Stimulated activated CD8-positive, alpha-beta memory T cell treated with anti-CD3 and anti-CD28 coated beads, Interleukin-2, amount 100 ng/mL, for 48 hours (primary cell): Measurements from ENCODE around the gene GALNT9.
"Not testable (repeated sequence)": the region's sequence is repeated elsewhere in the genome, so short reads cannot be mapped to it uniquely, and the experiment has no call there.

Experiments
- DNase-seq, 2 donors: peaks; one replicate each; pipeline ENCODE4 v3.0.0-alpha.2; 2020; ENCODE audit warnings: low read depth in 2 of 2

GALNT9 gene

DNA sequence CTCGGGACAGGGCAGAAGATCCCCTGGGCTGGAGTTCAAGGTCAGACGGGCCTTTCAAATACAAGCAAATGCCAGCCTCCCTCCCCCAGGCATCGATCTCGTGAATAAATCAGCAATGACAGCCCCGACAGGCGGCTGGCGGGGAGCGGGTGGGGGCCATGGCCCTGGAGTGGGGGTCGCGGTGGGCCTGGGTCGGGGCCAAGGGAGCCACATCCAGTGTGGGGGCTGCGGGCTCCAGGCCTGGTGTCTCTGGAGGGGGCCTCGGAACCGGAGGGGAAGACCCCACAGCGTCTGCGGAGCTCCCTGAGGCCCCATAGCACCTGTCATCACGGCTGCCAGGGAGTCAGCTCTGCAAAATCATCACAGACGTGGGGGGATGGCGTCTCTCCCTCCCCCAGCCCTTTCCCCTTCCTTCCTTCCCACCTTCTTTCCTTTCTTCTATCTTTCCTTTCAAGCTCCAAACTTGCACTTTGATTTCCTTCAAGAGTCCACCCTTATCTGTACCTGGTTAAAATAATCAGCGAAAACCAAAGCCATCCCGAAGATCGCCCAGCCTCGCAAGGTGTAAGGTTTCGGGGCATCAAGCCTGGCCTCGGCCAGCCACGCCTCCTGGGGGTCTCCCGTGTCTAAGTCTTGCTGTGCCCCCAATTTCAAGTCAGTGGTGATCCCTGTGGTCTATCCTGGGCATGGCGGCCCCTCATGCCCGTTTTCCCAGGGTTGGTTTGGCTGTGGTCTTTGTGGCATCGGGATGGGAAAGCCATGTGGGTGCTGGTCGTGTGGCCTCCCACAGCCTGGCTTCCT, 93.1 kb downstream of the GALNT9 start:
- no peak for DNase-seq

DNA sequence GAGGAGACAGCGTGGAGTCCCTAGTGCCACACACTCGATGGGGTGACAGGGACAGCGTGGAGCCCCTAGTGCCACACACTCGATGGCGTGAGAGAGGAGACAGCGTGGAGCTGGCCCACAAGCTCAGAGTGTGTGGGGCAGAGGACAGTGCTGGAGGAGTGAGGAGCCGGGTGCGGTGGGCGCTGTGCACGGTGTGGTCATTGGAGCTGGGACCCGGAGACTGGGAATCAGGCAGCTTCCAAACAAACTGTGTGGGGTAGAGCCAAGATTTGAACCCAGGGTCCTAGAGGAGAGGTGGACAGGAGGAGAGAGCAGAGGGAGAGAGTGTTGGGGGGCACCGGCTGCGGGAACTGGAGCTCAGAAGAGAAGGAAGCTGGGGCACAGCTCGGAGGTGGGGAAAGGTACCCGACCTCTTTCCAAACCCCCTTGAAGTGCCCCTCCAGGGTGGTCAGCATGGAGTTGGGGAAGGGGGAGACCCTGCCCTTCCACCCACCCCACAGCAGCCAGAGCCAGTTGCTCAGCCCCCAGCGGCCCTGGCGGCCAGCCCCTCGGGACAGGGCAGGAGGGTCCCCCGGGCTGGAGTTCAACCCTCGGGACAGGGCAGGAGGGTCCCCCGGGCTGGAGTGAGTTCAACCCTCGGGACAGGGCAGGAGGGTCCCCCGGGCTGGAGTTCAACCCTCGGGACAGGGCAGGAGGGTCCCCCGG, 94.1 kb downstream of the GALNT9 start:
- DNase-seq, result no peak

DNA sequence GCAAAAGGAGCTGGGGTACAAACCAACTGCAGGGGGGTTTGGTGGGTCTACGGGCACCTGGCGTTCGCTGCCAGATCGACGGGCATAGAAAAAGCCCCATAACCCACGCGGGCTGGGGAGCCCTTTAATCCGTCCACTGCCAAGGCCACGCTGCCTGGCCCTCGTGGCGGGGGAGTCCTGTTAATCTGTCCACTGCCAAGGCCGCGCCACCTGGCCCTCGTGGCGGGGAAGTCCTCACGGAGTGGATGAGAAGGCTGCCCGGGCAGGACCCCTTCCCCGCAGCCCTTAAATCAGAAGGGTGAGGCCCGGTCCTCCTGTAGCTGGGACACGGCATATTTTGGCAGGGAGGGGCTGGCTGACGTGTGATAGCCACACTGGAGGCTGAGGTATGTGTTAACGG, 99.0 kb downstream of the GALNT9 start:
- DNase-seq, result no peak

DNA sequence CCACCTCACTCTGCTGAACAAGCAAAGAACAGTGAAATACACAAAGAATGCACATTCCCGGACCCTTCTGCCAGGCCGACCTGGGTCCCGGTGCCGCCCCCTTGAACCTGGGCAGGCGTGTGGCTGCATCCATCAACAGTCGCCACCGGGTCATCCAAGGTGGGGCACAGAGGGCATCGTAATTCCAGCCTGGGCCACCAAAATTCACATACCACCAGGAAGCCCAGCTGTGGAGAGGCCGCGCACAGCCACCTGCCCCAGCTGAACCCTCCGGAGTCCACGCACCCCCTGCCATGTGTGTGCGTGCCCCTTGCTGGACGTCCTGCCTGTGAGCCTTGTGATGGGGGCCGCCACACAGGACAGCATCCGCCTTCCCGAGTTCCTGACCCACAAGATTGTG, 99.5 kb downstream of the GALNT9 start:
- no peak for DNase-seq

DNA sequence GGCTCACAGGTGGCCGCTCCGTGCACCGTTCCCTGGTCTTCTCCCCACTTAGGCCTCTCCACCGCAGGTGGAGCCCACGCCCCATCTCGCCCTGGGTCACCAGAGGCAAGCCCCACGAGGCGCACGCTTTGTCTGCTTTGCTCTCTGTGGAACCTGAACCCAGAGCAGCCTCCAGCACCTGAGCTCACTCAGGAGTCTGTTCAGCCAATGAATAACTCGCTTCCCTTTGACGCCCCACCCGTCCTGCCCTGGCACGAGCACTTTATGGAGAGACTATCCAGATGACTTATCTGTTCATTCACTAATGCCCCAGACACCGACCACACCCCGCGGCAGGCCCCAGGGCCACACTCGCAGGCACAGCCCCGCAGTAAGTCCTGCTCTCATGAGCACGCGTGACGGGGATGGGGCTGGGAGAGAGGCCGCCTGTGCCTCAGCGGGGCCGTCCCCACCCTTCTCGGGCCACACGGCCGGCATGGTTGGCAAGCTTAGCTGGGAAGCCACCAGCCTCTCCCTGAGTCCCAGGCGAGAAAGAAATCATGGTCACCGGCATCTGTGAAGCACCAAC, 100.1 kb downstream of the GALNT9 start:
- no peak for DNase-seq

DNA sequence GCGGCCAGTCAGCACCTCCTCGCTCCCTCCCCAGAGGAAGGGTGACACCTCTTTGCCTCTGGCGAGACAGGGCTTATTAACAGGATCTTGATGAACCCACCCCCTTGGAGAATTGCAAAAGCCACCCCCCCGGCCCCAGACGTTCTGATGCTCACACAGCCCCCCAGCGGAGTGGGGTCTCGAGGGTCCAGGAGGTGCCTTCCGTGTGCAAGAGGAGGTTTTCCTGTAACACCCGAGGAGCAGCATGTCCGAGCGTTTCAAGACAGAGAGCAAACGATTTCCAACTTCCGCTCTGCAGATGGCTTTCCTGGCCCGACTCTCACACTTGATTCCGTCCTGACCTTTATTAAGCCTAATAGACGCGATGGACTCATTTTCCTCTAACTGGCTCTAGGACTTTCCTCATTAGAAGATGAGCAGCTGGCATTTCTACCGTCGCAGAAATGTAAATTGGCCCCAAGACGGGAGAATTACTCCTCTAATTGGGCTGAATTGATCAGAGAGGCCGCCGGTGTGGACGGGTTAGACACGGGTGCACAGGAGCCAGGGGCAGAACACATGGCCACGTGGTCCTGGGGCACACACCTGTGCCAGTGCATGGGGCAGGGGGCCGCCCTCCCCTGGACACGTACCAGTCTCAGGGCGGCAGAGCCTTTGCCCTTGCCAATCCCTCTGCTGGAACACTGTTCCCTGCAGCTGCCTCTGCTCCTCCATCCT, 100.8 kb downstream of the GALNT9 start:
- DNase-seq, result no peak

DNA sequence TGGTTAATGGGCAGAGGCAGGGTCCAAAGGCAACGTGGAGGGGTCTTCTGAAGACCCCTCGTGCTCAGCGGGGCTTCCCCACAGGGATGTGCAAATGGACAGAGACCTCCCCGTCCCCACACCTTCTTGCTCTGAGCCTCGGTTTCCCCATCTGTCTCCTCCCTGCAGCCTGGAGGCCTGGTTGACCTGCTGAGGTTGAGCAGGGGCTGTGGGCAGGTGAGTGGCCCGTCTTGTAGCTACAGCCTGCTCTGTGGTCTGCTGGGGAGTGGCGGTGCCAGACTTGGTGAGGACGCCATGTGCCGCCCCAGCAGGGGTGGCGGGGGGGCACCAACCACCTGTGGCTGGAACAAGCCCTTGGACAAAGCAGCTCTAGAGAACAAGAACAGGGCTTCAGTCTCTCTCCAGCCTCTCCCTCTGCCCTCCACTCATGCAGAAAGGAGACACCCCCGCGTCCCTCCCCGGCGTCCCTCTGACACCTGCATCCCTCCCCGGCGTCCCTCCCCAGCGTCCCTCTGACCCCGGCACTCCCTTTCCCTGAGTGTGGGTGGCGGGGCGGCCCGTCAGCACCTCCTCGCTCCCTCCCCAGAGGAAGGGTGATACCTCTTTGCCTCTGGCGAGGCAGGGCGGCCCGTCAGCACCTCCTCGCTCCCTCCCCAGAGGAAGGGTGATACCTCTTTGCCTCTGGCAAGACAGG, 101.5 kb downstream of the GALNT9 start:
- no peak for DNase-seq

DNA sequence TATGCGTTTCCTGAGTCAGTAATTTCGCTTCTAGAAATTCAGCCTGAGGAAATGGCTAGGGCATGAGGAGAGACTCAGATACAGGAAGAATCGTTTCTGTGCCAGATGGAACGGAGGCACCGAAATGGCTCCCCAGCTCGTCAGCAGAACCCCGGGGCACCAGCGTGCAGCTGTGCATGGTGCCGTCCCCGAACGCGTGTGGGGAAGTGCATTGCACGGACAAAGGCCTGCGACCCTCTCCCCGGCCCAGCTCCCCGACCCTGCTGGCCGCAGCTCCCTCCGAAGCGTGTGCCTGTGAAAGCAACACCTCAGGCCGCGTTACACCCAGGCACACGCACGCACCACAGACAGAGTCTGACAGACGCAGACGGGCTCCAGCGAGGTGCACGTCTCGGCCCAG, 102.3 kb downstream of the GALNT9 start:
- DNase-seq, result no peak

DNA sequence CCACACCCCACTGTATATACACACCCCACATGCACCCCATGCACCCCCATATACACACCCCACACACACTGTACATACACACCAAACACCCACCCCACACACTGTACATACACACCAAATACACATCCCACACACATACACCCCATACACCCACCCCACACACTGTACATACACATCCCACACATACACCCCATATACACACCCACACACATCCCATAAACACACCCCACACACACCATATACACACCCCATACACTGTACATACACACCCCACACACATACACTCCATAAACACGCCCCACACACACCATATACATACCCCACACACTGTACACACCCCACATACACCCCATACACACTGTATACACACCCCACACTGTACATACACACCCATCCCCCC, 102.8 kb downstream of the GALNT9 start:
- DNase-seq, result no peak

DNA sequence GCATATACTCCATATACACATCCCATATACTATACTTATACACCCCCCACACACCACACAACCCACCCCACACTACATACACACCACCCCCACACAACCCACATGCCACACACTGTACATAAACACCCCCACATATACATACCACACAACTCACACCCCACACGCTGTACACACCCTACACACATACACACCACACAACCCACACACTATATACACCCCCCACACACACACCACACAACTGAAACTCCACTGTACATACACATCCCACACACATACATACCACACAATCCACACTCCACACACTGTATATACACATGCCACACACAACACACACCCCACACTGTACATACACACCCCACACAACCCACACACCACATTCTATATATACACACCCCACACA, 104.2 kb downstream of the GALNT9 start:
- no peak for DNase-seq

DNA sequence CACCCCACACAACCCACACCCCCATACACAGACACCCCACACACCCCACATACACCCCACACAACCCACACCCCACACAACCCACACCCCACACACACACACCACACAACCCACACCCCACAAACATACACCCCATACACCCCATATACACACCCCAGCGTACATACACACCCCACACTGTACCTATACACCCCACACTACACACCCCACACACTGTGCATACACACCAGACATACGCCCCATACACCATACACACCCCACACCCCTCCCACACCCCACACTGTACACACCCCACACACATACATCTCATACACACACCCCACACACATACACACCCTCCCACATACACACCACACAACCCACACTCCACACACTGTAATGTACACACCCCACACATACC, 104.9 kb downstream of the GALNT9 start:
- DNase-seq, result no peak

DNA sequence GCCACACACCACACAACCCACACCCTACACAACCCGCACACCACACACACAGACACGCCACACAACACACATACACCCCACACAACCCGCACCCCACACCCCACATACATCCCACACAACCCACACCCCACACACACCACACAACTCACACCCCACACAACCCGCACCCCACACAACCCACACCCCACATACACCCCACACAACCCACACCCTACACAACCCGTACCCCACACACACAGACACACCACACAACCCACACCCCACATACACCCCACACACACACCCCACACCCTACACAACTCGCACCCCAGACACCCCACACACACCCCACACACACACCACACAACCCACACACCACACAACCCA, 106.6 kb downstream of the GALNT9 start:
- DNase-seq, result no peak

DNA sequence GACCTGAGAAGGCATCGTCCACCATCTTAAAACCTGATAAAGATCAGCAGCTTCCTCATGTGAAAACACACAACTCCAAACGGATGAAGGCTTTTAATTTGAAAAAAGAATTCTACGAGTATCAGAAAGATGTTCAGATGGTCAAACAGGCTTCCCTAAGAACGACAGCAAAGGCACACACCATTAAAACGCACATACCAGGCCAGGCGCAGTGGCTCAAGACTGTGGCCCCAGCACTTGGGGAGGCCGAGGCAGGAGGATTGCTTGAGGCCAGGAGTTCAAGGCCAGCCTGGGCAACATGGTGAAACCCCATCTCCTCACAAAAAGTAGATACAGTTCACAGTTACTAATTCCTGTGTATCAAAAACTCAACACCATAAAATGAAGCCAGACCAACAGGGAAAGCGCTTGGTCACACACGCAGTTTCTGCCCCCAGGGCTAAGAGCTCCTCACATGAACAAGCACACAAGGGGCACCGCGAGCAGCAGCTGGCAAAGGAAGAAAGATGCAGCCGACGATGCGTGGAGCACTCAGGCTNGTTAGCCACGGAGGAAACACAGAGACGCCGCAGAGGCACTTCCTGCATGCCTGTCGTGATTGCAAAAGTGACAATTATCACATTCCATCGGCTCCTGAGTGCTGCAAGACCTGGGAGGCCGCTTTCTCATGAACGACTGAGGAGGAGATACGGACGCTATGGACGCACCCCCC, 107.1 kb downstream of the GALNT9 start:
- no peak for DNase-seq

DNA sequence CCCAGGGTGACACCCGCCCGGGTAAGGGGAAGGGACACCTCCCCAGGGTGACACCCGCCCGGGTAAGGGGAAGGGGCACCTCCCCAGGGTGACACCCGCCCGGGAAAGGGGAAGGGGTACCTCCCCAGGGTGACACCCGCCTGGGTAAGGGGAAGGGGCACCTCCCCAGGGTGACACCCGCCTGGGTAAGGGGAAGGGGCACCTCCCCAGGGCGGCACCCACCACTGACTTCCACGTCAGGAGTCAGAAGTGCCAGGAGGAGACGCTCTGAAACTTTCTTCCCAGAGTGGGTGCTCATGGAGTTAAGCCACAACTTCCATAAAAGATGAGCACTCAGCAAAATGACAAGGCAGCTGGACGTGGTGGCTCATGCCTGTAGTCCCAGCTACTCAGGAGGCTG, 109.6 kb downstream of the GALNT9 start:
- not testable (repeated sequence) for DNase-seq

DNA sequence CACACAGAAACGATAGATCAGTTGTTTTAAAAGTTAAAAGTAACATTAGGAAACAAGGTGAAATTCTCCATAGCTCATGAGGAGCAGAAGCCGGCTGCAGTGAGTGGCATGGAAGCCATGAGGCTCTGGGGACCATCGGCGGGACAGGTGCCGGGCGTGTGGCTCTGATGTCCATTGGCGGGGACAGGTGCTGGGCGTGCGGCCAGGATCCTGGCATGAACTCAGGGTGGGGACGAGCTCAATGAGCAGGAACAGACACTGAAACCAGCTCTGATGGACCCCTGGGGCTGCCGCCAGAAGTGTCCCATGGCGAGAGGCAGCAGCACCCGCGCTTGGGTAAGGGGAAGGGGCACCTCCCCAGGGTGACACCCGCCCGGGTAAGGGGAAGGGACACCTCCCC, 110.1 kb downstream of the GALNT9 start:
- no peak for DNase-seq

DNA sequence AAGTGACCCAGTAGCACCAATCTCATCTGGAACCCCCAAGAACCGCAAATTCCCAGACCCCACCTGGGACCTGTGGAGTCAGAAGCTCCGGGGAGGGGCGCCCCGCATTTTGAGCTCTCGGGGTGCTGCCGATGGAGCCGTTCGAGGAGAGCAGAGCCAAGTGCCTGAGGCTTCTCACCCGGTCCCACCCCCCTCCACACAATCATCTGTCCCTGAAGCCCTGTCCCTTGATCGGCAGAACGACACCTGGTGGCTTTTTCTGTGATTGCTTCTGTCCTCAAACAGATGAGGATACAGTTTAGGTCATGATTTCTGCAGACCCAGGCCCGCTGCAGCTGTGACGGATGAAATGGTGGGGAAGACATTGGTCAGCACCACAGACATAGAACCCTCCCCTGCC, 110.5 kb downstream of the GALNT9 start:
- no peak for DNase-seq

DNA sequence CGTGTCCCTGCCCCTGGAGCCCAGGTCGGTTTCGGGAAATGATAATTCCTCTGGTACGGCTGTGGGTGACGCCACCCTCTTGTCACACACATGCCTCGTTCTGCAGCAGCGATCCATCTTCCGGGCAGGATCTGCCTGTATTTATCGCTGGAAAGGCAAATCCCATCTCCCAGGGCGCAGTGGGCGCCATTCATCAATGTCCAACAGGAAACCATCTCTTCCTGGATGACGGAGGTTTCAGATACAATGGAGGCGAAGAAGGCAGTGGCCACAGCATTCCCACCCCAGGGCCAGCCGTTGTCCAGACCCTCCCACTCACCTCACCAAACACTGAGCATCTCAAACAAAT, 110.9 kb downstream of the GALNT9 start:
- no peak for DNase-seq

DNA sequence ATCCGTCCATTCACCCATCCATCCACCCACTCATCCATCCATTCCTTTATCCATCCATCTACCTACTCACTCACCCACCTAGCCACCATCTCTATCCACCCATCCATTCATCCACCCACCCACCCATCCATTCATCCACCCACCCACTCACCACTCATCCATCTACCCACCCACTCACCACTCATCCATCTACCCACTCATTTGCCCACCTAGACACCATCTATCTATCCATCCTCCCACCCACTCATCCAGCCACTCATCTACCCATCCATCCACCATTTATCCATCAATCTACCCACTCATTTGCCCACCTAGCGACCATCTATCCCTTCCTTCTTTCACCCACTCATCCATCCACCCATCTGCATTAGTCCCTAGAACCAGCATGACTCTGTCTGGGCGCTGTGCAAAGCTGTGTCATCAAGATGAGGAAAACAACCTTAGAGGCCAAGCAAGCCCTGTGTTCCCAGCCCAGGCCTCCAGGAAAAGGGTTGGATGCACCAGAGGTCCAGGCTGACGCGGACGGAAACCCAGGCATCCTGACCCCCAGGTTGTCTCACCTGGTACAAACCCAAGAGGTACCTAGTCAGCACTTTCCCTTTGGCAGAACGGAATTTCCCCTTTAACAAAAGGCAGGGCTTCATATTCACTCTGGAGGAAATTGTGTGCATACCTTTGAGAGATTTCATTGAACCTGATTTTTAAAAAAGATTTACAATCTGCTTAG, 111.4 kb downstream of the GALNT9 start:
- no peak for DNase-seq

DNA sequence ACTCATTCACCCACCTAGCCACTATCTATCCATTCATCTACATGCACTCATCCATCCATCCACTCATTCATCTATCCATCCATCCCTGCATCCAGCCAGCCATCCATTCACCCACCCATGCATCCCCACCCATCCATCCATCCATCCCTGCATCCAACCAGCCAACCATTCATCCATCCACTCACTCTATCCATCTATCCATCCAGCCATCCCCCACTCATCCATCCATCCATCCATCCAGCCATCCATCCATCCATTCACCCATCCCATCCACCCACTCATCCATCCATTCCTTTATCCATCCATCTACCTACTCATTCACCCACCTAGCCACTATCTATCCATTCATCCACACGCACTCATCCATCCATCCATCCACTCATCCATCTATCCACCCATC, 112.0 kb downstream of the GALNT9 start:
- no peak for DNase-seq

DNA sequence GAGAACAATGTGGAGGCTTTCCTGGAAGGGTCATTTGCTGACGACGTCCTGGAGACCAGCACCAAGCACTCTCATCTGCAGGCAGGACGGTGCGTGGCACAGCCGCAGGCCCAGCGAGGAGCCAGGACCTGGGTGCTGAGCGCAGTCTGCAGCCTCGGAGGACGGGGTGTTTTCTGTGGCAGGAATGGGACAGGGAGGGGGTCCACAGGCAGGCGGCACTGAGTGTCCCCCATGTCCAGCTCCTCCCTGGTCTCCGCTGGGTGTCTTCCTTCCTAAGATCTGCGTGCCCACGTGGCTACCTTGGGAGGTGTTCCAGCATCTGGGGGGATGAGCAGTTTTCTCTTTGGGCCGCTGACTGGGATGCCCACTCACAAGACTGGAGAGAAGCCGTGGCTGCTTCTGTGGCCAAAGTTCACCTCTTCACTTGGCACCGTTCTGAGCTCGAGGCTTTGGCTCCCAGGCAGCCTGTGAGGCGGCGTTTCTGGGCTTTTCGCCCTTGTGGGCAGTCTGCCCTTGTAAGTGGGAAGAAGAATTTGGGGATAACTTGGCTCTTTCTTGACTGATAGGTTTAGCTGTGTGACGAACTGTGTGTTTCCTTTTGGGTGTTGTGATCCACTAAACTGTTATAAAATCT, 112.9 kb downstream of the GALNT9 start:
- DNase-seq, result no peak
